Inflammatory macrophage treated with lipopolysaccharide for 4 hours (primary cell): Measurements from ENCODE around the gene PHACTR1.

Experiments used
- DNase-seq: peaks from one replicate; pipeline ENCODE4 v3.0.0-alpha.2; 2020

The PHACTR1 gene

GRCh38 chr6:13001927-13002326 lies 285.4 kb downstream of the PHACTR1 start:
- DNase-seq: no peak

DNA sequence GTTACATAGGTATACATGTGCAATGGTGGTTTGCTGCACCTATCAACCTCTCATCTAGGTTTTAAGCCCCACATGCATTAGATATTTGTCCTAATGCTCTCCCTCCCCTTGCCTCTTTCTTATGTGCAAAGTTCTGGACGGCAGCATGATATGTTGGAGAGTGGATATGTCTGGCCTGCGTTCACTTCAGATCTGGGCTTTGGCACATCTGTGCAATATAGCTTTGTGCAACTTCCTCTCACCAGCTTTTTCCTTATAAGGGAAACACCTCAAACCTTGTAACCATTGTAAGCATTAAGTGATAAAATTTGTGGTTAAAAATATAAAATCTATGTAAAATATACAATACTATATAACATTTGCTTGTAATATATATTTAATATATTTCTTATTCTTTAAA lies 288.0 kb downstream of the PHACTR1 start:
- peak; percentile 16 for DNase-seq

DNA sequence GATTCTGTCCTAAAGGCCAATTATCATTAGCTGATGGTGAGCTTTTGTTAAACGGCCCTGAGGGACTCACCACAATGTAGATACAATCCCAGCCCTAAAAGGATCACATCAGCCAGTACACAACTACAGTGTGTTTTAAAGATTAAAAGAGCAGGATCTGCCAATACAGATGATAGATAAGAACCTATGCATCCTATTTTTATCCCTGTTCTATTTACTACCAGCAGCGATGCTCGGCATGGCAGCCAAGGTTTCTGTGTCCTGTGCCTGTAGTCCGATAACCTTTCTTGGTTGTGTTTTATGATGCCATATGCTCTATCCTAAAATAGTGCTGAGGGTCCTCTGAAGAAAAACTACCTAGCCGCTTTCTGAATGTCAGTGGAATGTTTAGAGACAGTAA lies 289.4 kb downstream of the PHACTR1 start:
- no peak for DNase-seq

- DNase-seq: peak; percentile 53
These were observed 290.2 kb downstream of the PHACTR1 start for GRCh38 chr6:13006578-13007300.

DNA sequence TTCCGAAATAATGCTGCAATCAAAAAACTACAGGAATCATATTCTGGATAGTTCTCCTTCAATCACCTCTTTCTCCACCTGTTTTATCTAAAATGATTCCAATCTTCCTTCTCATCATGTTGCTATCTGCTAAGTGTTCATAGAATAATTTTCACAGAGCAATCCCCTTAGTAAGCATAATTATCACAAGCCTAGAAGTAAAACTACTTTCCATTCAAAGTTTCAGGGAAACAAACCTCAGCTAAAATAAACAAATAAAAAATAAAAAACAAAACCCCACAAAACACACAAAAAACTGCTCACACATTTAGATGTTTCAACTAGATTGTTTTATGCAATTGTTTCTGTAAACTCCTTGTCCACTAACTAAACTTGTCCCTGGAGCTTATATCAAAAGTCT lies 291.2 kb downstream of the PHACTR1 start:
- DNase-seq: no peak

- DNase-seq: no peak
These were observed 292.5 kb downstream of the PHACTR1 start for GRCh38 chr6:13009031-13009430.

GRCh38 chr6:13009461-13009860 lies 292.9 kb downstream of the PHACTR1 start:
- no peak for DNase-seq

- no peak for DNase-seq
These were observed 295.1 kb downstream of the PHACTR1 start for GRCh38 chr6:13011612-13012146.

DNA sequence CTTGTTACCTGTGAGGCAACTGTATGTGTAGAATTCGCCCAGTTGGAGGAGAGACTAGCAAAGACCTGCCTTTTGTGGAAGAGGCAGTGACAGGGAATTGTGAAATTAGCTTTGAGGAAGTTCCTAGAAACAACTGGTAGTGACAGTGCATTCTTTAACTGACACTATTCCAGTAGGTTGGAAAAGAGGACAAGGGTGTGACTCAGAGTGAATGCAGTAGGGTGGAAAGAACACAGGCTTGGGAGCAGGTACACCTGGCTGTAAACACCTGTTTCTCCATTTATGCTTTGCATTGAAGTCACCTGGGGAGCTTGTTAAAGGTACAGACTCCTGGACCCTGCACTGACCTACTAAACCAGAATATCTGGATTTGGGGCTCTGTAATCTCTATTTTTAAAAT lies 295.7 kb downstream of the PHACTR1 start:
- DNase-seq: peak; percentile 69

DNA sequence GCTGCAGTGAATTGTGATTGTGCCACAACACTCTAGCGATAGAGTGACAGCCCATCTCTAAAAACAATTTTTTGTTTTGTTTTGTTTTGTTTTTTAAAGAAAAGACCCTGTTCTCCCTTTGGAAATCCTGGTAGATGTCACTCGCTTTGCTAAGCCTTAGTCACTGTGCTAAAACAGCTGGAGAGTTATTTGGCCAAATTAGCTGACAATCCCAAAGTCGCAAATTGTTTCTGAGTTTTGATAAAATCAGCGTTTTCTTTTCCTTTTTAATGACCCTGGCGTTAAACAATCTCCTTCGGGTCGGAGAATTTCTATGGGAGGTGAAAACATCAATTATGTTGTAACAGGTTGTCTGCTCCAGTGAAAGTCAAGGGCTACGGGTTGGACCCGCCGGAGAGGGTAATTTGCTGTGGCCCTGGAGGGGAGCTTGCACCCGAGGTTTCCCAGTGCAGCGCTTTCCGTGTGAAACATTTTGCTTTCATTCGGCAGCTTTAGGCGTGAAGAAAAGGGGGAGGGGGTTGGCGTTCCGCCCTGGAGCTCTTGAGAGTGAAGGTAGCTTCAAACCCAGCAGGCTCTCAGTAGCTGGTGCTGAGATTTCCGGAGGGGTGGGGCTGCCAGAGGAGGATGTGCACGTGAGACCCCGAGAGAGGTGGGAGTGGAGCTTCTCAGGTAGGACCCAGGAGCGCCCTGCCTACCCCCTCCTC lies 296.6 kb downstream of the PHACTR1 start:
- no peak for DNase-seq

DNA sequence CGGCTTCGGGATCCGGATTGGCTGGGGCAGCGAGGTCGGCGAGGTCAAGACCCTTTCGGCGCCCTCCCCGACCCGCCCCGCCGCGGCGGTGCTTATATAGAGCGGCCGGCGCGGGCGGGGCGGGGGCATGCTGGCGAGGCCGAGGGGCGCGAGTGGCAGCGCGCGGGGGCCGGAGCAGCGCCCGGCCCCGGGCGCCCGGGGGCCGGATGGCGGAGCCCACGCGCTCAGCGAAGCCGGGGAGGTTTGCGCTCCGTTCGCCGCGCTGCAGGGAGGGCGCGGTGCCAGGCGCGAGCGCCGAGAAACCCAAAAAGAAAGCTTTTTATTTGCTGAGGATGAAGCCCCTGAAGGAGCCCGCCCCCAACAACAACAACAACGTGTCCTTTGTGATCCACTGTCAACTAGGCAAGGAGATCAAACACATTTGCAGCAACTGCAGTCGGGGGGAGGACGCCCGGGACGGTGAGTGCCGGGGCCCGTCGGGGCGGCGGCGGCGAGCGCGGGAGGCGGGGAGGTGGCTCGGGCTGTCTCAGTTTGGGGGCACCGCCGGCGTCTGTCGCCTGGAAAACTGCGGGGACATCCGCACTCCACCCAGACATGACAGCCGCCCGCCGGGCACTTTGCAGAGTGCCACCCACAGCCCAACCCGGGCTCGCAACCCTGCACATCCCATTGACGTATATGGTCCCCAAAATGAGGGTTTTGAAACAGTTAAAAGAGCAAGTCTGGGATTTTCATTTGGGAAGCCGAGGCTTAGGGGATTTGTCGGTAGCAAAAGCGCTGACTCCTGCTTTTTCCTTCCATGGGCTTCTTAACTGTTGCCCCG lies 297.3 kb downstream of the PHACTR1 start:
- DNase-seq: no peak

- DNase-seq: no peak
These were observed 298.2 kb downstream of the PHACTR1 start for GRCh38 chr6:13014504-13015378.

GRCh38 chr6:13015379-13015681 lies 298.8 kb downstream of the PHACTR1 start:
- DNase-seq: no peak

GRCh38 chr6:13024616-13025015 lies 308.0 kb downstream of the PHACTR1 start:
- DNase-seq: no peak

DNA sequence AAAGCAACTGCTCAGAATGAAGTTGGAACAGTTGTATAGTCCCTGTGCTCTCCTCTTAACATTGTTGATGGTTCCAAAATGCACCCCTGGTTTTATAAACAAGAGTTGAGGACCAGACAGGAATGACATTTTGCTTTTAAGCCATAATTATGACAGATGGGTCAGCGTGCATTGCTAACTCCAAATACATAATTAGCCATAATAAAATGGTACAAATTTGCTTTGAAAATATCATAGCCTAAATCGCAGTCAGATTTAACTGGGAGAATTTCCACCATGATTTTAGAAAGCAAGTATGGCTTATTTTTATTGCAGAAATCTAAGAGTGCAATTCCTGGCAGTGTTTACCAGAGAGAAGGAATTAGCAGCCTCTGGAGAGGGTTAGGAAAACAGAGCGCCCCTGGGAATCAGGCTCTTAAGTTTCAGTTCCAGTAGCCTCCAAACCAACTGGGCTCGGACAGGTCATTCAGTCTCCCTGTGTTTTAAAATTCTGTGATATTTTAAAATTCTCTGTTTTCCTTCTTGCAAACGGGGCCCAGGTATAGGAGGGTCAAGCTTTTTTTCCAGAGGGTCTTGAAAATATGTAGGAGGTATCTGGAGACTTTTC lies 309.4 kb downstream of the PHACTR1 start:
- DNase-seq: no peak

DNA sequence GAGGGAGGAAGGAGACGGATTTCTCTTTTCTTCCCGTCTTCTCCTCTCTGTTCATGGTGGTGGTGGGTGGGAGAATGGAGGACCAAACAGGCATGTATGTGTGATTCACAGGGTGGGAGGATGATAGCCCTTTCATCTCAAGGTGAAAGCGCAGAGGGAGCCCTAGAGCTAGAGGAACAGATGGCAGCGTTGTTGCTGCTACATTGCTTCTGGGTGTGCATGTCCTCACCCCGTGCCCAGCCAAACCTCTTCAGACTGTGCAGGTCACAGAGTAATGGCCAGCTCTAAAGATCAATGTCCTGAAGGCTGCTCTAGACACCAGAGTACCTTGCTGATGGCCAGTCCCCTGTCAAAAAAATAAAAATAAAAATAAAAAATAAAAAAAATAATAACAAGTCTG lies 310.0 kb downstream of the PHACTR1 start:
- no peak for DNase-seq

DNA sequence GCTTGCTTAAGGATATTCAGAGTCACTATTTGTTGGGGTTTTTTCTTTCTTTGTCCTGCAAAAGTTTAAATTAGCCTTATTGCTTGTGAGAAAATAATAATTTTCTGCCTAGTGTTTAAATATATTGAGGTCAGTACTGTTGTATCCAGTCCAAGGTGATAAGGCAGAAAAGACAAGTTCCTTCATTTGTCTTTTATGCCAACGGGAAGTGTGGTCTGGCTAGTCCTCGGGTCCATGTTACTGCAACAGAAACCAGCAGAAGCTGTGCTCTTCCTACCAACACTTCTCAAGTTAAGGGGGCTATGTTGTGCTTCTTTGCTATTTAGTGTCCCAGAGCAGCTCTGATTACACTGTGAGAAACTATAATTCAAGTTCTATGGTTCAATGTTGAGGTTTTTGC lies 310.6 kb downstream of the PHACTR1 start:
- no peak for DNase-seq

GRCh38 chr6:13030396-13030795 lies 313.8 kb downstream of the PHACTR1 start:
- DNase-seq: no peak

DNA sequence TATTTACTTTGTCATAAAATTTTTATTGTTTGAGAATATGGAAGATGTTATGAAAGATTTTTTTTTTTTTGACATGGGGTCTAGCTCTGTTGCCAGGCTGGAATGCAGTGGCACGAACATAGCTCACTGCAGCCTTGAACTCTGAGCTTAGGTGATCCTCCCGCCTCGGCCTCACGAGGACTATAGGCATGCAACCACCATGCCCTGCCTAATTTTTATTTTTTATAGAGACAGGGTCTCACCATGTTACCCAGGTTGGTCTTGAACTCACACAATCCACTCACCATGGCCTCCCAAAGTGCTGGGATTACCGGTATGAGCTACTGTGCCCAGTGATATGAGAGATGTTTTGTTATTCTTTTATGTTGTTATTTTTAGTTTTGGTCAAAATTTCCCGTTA lies 316.0 kb downstream of the PHACTR1 start:
- no peak for DNase-seq

- no peak for DNase-seq
These were observed 316.6 kb downstream of the PHACTR1 start for GRCh38 chr6:13033145-13033544.

- DNase-seq: no peak
These were observed 317.7 kb downstream of the PHACTR1 start for GRCh38 chr6:13034316-13034715.

GRCh38 chr6:13035606-13036005 lies 319.0 kb downstream of the PHACTR1 start:
- no peak for DNase-seq
